Activated naive CD4-positive, alpha-beta T cell treated with anti-CD3 and anti-CD28 coated beads, Interleukin-2, amount 50 U/mL, for 72 hours (primary cell): ENCODE results near the gene A1CF. TPM values are rescaled to one million over a fixed set of nuclear protein-coding genes. Genes with fewer than 3 reads are reported as not detected.

Experiments used
- total RNA-seq, 2 donors: library from RNA; stranded (reverse); gene quantifications; one replicate each; pipeline ENCODE4 v1.2.3, GENCODE V29; 2022

Gene A1CF
- total RNA-seq, 2 donors from 2014 or later: not detected

Other genes starting within 250 kb of the A1CF start
- gene ASAH2B, start 145.7 kb downstream of the A1CF start, total RNA-seq: 1 to 10 TPM; 4.2 to 5.1 TPM
- gene PRKG1, start 188.9 kb upstream of the A1CF start, total RNA-seq: not detected